ENCODE data around the gene SPEN.
"Not testable (repeated sequence)": the region's sequence is repeated elsewhere in the genome, so short reads cannot be mapped to it uniquely, and the experiment has no call there.

DNA sequence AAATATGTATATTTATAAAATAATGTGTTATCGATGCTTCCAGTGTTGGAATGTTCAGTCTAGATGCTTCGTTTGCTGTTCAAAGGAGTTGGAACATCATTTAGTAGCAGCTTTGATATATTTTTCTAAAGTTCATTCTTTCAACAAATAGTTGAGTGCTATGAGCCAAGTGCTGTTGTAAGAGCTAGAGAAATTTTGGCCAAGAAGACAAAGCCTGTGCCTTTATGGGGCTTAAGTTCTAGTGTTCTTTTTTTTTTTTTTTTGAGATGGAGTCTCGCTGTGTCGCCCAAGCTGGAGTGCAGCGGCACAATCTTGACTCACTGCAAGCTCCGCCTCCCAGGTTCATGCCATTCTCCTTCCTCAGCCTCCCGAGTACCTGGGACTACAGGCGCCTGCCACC, 78.9 kb downstream of the SPEN start:
- TF ChIP-seq POLR2A (IDR thresholded peaks at IDR 0.05): not testable (repeated sequence)
- TF ChIP-seq, protein P1, sequence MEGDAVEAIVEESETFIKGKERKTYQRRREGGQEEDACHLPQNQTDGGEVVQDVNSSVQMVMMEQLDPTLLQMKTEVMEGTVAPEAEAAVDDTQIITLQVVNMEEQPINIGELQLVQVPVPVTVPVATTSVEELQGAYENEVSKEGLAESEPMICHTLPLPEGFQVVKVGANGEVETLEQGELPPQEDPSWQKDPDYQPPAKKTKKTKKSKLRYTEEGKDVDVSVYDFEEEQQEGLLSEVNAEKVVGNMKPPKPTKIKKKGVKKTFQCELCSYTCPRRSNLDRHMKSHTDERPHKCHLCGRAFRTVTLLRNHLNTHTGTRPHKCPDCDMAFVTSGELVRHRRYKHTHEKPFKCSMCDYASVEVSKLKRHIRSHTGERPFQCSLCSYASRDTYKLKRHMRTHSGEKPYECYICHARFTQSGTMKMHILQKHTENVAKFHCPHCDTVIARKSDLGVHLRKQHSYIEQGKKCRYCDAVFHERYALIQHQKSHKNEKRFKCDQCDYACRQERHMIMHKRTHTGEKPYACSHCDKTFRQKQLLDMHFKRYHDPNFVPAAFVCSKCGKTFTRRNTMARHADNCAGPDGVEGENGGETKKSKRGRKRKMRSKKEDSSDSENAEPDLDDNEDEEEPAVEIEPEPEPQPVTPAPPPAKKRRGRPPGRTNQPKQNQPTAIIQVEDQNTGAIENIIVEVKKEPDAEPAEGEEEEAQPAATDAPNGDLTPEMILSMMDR (IDR thresholded peaks at IDR 0.05): not testable (repeated sequence)
